ENCODE results near the gene SLC52A1. TPM values are rescaled to one million over a fixed set of nuclear protein-coding genes. Genes with fewer than 3 reads are reported as not detected.
"Not testable (repeated sequence)": the region's sequence is repeated elsewhere in the genome, so short reads cannot be mapped to it uniquely, and the experiment has no call there.

The SLC52A1 gene
- total RNA-seq (2022) (0.34 TPM in 1 of 2 replicates, not detected in the other), Bru-seq, nascent RNA (not detected), BruChase-seq, experiment 1, labeled RNA remaining after a 6-hour chase (not detected), BruChase-seq, experiment 2, labeled RNA remaining after a 2-hour chase (percentile 11 among the genes with signal in this experiment)
- long read RNA-seq, partial matches to known transcripts: 0 of 1 reads
- long read RNA-seq, other reads (novel, unspliced or antisense): 0 of 1 reads

GRCh38 chr17:5035315-5035714, at the start of gene SLC52A1:
SLC52A1 (minus strand) TSS chr17:5035426; CDS start chr17:5034606, 820 bp downstream.
- Mint-ChIP-seq H3K36me3 (ENCODE audit: insufficient read depth, unreplicated experiment) (peaks cover 6% of the 10 kb centered on the region), H3K27ac (ENCODE audit: unreplicated experiment) (no peak within 1 kb of the TSS), H3K4me3 (ENCODE audit: low read depth, unreplicated experiment) (no peak within 1 kb of the TSS), H3K9me3 (ENCODE audit: low read depth, unreplicated experiment) (no peaks in the 10 kb centered on the region), H3K4me1 (ENCODE audit: low read depth, unreplicated experiment) (no peaks in the 10 kb centered on the region), H3K27me3 (ENCODE audit: unreplicated experiment) (no peaks in the 10 kb centered on the region)
- intact Hi-C loops (cut with micrococcal nuclease; ENCODE audit: unreplicated experiment): no loop called here
- no TSS peak for BruUV-seq (replicated peaks)
- peak; percentile 8 for DNase-seq
- CTCF ChIA-PET: interaction anchor here (0.6 to 0.9 kb wide), 4 partner anchors 9 to 225 kb away, joined by 3 to 11 read pairs (median 4); no protein-coding TSS in a partner anchor
- TF ChIP-seq CTCF (IDR thresholded peaks at IDR 0.05; ENCODE audit: unreplicated experiment): no peak

- Mint-ChIP-seq H3K9me3 (ENCODE audit: low read depth, unreplicated experiment) (peaks cover 6% of the 10 kb centered on the region), H3K36me3 (ENCODE audit: insufficient read depth, unreplicated experiment) (no peaks in the 10 kb centered on the region), H3K4me1 (ENCODE audit: low read depth, unreplicated experiment) (no peaks in the 10 kb centered on the region), H3K4me3 (ENCODE audit: low read depth, unreplicated experiment) (no peak overlapping the region), H3K27me3 (ENCODE audit: unreplicated experiment) (no peaks in the 10 kb centered on the region), H3K27ac (ENCODE audit: unreplicated experiment) (no peak overlapping the region)
- no peak for TF ChIP-seq CTCF (IDR thresholded peaks at IDR 0.05; ENCODE audit: unreplicated experiment)
- intact Hi-C loops (cut with micrococcal nuclease; ENCODE audit: unreplicated experiment): no loop called here
- BruUV-seq (replicated peaks): no TSS peak
- DNase-seq: no peak
- CTCF ChIA-PET: interaction anchor here (0.7 kb wide), 1 partner anchor 1385 kb away, joined by 3 read pairs; no protein-coding TSS in a partner anchor
Measured at GRCh38 chr17:5080591-5080990, 45.4 kb upstream of the SLC52A1 start.

GRCh38 chr17:5078106-5079028, 43.1 kb upstream of the SLC52A1 start, which contains the start of gene ZFP3:
ZFP3 (plus strand) TSS chr17:5078467; CDS start chr17:5091505, 13,038 bp downstream.
- DNase-seq: no peak
- CTCF ChIA-PET: no interaction called here
- Mint-ChIP-seq H3K27me3 (ENCODE audit: unreplicated experiment) (no peaks in the 10 kb centered on the region), H3K27ac (ENCODE audit: unreplicated experiment) (no peak within 1 kb of the TSS), H3K9me3 (ENCODE audit: low read depth, unreplicated experiment) (peaks cover 5% of the 10 kb centered on the region), H3K36me3 (ENCODE audit: insufficient read depth, unreplicated experiment) (no peaks in the 10 kb centered on the region), H3K4me1 (ENCODE audit: low read depth, unreplicated experiment) (no peaks in the 10 kb centered on the region), H3K4me3 (ENCODE audit: low read depth, unreplicated experiment) (no peak within 1 kb of the TSS)
- intact Hi-C loops (cut with micrococcal nuclease; ENCODE audit: unreplicated experiment): no loop called here
- no peak for TF ChIP-seq CTCF (IDR thresholded peaks at IDR 0.05; ENCODE audit: unreplicated experiment)
- BruUV-seq (replicated peaks): no TSS peak

- no peaks in the 10 kb centered on the region for H3K27me3 Mint-ChIP-seq (ENCODE audit: unreplicated experiment)
- H3K4me3 Mint-ChIP-seq (ENCODE audit: low read depth, unreplicated experiment): no peak overlapping the region
- TF ChIP-seq CTCF (IDR thresholded peaks at IDR 0.05; ENCODE audit: unreplicated experiment): no peak
- intact Hi-C loops (cut with micrococcal nuclease; ENCODE audit: unreplicated experiment): no loop called here
- H3K27ac Mint-ChIP-seq (ENCODE audit: unreplicated experiment): no peak overlapping the region
- BruUV-seq (replicated peaks): no TSS peak
- H3K36me3 Mint-ChIP-seq (ENCODE audit: insufficient read depth, unreplicated experiment): no peaks in the 10 kb centered on the region
- DNase-seq: no peak
- CTCF ChIA-PET: interaction anchor here (0.7 kb wide), 1 partner anchor 267 kb away, joined by 3 read pairs; no protein-coding TSS in a partner anchor
- H3K9me3 Mint-ChIP-seq (ENCODE audit: low read depth, unreplicated experiment): peaks cover 5% of the 10 kb centered on the region
- H3K4me1 Mint-ChIP-seq (ENCODE audit: low read depth, unreplicated experiment): no peaks in the 10 kb centered on the region
Measured at GRCh38 chr17:5077781-5078105, 42.5 kb upstream of the SLC52A1 start.

GRCh38 chr17:5077275-5077674, 42.0 kb upstream of the SLC52A1 start:
- CTCF ChIA-PET: interaction anchor here (0.7 kb wide), 1 partner anchor 267 kb away, joined by 3 read pairs; no protein-coding TSS in a partner anchor
- DNase-seq; H3K27me3 Mint-ChIP-seq (ENCODE audit: unreplicated experiment); intact Hi-C loops (cut with micrococcal nuclease; ENCODE audit: unreplicated experiment); H3K4me1 Mint-ChIP-seq (ENCODE audit: low read depth, unreplicated experiment); BruUV-seq (replicated peaks); H3K36me3 Mint-ChIP-seq (ENCODE audit: insufficient read depth, unreplicated experiment); H3K9me3 Mint-ChIP-seq (ENCODE audit: low read depth, unreplicated experiment); H3K4me3 Mint-ChIP-seq (ENCODE audit: low read depth, unreplicated experiment); H3K27ac Mint-ChIP-seq (ENCODE audit: unreplicated experiment): not testable (repeated sequence)

GRCh38 chr17:5075472-5075871, 40.2 kb upstream of the SLC52A1 start:
- BruUV-seq (replicated peaks); CTCF ChIA-PET; H3K27me3 Mint-ChIP-seq (ENCODE audit: unreplicated experiment); H3K4me3 Mint-ChIP-seq (ENCODE audit: low read depth, unreplicated experiment); H3K9me3 Mint-ChIP-seq (ENCODE audit: low read depth, unreplicated experiment); H3K27ac Mint-ChIP-seq (ENCODE audit: unreplicated experiment); H3K4me1 Mint-ChIP-seq (ENCODE audit: low read depth, unreplicated experiment); H3K36me3 Mint-ChIP-seq (ENCODE audit: insufficient read depth, unreplicated experiment); DNase-seq; intact Hi-C loops (cut with micrococcal nuclease; ENCODE audit: unreplicated experiment): not testable (repeated sequence)
